CD4-positive, alpha-beta T cell treated with Interleukin-15 for 4 hours (primary cell): ENCODE data around the gene BEX2.
"Not testable (repeated sequence)": the region's sequence is repeated elsewhere in the genome, so short reads cannot be mapped to it uniquely, and the experiment has no call there.

Experiments used
- DNase-seq: peaks from one replicate; pipeline ENCODE4 v3.0.0-alpha.2; 2020; ENCODE audit warnings: low spot score

BEX2 gene

DNA sequence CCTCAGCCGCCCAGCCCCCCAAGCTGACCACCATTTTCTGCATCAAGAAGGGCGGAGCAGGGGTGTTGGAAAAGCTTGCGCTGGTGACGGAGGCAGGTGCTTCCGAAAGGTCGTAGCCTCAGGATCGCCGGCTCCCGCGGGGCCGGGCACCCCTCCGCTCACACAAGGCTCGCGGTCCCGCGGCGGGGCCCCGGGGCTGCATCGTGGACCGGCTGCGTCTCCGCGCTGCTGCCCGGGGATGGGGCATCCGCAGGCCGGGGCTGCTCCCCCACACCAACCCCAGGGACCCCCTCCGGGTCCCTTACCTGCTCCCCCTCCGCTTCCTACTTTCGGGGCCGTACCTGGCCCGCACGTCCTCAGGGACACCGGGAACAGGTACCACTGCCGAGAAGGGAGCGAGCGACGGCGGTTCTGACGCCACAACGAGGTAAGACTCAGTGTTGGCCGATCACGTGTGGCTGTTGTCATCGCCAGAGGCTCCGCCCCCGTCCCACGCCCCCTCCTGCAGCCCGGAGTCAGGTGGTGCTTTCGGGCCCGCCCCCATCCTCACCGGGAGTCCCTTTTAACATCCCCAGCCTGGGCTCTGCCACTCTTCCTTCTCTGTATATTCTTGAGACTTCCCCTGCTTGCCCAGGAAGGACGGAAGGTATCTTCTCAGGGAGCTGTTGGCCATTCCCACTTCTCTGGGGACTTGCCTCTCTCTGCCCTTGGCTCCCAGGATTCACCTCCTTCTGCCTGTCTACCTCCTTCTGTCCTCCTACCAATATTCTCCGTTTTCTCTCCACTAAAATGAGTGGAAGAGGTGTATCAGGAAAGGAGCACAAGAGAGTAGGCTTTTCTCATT lies at the start of gene BEX2:
BEX2 (minus strand) TSS at position 436 of the 844 bp plus-strand sequence. CDS start 1,014 bp downstream, outside the sequence.
- DNase-seq = peak; percentile 75

DNA sequence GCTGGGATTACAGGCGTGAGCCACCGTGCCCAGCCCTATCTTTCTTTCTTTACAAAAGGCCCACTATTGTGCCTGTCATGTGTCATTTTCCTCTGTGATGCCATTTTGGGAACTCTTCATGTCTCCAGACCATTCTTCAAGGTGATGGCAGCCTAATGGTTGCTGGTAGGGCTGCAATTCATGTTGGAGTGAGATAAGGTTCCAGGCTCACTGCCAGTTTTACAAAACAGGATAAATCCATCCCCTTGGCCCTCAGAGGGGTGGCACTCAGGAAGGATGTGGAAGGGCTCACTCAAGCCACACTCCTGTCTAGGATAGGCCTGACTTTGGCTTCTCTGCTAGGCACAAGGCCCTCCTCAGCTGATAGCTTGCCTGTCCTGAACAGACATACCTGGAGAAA lies 49.3 kb upstream of the BEX2 start:
- DNase-seq = no peak

DNA sequence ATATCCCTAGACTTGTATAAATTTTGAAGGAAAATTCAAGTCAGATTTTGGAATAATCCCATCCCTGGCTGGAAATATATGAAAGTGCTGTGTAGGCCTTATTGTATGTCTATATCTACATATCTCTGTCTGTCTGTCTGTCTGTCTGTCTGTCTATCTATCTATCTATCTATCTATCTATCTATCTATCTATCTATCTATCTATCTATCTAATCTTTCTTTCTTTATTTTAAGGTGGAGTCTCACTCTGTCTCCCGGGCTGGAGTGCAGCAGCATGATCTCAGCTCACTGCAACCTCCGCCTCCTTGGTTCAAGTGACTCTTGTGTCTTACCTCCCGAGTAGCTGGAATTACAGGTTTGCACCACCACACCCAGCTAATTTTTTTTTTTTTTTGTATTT lies 48.8 kb upstream of the BEX2 start:
- not testable (repeated sequence) for DNase-seq

DNA sequence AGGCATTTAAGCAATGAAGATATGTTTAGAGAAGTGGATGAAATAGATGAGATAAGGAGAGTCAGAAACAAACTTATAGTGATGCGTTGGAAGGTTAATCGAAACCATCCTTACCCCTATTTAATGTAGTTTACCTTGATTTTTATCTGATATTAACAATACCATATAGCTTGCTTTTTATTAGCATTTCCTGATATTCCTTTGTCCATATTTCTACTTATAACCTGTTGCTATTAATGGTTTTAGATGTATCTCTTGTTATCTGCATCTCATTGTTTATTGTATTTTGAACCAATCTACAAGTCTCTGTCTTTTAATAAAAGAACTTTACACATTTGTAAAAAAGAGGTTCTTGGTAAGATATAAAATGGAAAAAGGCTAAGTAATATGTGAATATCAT lies 47.1 kb upstream of the BEX2 start:
- no peak for DNase-seq

DNA sequence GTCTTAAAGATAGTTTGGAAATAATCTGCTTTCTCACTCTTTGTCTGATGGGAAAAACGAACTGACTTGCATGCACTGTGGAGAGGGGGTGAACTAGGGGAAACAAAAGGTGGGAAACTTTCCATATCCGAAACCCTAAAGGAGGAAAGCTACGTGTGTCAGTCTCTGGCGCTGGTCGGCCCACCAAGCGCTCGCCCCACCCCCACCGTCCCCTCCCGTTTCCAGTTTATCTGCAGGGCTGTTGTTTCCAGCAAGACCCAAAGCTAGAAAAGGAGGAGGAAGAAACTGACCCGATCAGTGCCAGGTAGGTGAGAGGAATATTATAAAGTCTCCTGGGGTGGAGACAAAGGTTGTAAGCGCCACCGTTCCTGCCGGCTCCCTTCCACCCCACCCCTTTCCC lies 46.1 kb upstream of the BEX2 start:
- no peak for DNase-seq

DNA sequence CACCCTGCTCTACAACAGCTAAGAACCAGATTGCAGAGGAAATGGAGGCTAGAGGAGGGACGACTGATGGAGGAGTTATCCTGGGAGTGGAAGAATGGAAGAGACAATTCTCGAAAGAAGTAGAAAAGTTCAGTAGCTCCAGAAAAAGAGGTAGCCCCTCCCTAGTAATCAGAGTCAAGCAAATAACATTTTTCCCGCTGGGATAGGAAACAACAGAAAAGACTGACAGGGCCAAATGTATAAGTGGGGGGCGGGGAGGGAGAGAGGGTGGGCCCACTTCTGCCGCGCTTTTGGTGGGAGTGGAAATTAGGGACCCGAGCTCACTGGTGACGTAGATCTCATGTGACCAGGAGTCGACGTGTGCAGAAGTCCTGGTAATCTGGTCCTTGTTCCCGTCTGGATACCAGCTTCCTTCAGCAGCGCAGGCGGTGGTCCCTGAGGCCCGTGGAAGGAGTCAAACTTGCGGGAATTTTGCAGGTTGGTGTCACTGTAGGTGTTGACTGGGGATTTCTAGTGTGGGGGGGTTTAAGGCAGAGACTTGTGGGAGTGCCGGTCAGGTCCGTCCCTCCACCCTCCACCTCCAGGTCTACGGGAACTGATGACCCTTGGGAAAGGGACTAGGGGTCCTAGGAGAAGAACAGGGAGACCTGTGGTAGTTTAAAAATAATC lies 45.5 kb upstream of the BEX2 start, which contains the start of gene TCEAL9:
TCEAL9 (plus strand) TSS at position 377 of the 669 bp plus-strand sequence. CDS start 1,179 bp downstream, outside the sequence.
- DNase-seq = no peak

DNA sequence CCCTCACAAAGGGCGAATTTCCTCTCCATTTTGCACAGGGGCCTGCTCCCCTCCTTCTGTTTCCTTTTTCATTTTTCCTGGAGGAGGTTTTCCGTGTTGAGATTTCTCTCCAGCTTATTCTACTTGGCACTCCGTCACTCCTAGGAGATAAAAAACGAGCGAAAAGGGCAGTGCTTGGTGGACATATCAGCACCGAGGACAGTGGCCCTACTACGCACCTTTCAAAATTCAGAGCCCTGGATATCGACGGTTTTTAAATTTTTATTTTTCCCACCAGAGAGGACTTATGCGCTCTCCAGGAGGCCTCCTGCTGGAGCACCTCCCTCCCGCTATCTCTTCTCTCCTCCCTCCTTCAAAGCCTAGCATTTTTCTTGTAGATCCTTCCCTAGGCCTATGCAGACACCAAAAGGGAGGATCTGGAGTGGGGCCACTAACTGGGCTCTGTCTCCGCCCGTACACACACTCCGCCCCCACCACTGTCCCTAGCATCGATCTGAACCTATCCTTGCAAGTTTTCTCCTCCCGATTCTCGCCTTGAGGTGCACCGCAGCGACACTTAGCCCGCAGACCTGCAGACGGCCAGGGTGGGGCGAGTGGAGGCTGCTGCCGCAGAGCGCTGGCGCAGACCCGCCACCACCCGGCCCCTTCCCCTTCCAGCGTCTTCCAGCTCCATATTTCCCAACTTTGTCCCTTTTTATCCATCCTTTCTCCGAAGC lies 37.0 kb upstream of the BEX2 start:
- DNase-seq = no peak

DNA sequence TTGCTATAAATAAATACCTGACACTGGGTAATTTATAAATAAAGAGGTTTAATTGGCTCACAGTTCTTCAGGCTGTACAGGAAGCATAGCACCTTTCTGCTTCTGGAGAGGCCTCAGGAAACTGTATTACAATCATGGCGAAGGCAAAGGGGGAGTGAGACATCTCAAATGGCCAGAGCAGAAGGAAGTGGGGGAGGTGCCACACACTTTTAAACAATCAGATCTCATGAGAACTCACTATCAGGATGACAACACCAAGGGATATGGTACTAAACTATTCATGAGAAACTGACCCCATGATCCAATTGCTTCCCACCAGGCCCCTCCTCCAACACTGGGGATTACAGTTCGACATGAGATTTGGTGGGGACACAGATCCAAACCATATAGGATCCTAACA lies 33.8 kb upstream of the BEX2 start:
- DNase-seq = no peak

DNA sequence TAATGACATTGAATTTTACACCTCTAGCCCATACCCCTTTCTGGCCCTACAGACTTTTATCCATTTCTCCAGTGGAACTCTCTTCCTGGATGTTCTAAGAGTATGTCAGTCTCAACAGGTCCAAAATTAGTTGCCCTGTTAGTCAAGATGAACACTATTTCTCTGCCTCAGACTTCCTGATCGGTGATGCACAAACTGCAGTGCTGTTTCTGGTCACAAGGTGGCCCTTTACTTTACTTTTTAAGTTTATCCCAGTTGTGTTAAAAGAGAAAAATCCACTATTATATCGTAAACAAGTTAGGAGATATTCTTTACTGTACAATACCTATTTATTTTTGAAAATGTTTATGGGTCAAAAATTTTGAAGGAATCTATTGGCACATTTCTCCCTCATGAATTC lies 32.3 kb upstream of the BEX2 start:
- peak; percentile 27 for DNase-seq

DNA sequence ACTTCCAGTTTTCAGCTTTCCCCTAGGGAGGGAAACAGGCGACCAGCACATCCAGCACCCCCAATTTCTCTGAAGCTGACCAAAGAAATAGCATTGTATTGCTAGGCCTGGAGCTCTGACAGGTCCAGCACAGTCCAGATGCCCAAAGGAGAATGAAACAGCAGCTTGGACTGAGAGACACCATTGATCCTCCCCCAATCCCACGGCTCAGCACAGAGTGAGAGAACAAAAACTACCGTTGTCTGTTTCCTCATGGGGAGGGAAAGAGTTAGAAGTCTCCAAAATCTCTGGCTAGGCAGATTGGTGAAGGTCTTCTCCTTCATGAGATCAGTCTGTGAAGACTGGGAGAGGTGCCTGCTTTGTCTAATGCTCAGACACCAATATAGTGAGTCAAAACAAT lies 27.9 kb upstream of the BEX2 start:
- no peak for DNase-seq

DNA sequence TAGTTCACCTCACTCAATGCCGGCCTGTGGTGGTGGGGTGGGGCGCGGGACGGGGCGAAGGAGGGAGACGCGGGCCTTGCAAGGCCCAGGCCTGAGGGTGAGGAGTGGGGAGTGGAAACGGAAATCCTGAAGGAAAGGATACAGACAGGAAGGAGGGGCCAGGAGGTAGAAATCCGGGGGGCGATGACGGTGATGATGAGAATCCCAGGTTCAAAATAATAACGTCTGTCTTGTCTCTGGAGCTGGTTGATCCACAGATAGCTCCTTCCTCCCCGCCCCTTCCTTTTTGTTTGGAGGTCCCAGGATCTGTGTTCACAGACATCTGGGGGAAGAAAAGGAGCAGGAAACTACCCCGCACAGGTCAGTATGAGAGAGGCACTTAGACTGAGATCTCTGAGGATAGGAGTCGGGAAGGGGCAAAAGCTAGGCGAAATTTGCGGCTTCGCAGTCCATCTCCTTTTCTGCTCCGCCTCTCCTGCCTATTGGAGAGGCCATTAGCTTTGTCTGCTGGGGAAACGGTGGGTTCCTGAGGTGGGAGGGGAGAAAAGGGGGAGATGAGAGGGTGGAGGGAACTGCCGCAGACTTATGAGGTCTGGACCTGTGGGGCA lies 20.0 kb upstream of the BEX2 start:
- DNase-seq = no peak

DNA sequence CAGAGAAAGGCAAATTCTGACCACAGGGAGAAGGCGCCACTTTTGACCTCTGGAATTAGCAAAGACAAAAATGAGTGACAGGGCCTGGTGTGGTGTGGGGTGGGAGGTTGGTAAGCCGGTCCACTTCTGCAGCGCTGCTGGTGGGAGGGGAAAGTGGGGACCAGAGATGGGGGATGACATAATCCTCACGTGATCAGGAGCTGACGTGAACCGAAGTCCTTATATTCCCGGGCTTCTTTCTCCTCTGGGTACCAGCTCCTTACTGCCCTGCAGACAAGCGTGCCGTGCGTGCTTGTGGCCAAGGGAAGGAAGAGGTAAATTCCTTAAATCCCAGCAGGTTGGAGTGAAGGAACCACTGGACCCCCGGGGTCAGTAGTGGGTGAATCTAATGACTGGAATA lies 19.2 kb upstream of the BEX2 start, which contains the start of gene TCEAL7:
TCEAL7 (plus strand) TSS at position 249 of the 400 bp plus-strand sequence. CDS start 1,165 bp downstream, outside the sequence.
- DNase-seq = no peak

DNA sequence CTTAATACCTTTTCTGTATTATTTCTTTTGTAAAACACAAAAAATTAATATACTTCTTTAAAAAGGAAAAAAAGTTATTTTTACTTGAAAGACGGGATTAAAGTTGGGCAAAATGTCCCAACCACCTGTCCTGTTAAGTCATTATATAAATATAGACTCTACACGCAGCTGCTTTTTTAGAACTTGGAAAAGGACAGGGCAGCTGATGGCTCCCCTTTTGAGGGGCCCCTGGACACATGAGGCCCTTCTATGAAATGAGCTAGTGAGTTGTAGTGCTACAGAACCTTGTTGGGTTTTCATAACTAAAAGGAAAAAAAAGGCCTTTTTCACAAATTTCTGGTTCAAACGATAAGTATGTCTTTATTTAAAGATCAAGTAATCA lies 600 bp upstream of the BEX2 start:
- no peak for DNase-seq

DNA sequence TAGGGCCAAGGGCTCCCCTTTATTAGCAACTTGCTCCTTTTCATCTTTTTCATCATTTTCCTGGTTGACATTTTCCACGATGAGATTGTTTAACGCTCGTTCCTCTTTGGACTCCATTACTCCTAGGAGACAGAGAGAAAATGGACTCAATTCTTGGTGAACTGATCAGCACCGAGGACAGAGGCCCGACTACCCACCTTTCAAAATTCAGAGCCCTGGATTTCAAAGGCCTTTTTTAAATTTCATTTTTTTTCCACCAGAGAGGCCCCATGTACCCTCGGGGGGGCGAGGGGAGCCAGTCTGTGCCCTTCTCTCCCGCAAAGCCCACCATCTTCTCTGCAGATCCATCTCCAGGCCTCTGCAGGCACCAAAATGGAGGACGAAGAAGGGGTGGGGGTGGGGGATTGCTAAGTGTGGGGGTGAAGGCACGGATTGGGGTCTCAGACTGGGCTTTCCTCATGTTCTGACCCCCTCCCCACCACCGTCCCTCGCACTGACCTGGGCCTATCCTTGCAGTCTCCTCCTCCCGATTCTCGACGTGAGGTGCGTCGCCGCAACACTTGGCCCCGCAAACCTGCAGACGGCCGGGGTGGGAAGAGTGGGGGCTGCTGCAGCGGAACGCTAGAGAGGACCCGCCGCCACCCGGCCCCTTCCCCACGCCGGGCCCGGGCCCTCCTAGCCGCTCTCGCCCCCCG lies 783 bp downstream of the BEX2 start:
- no peak for DNase-seq

DNA sequence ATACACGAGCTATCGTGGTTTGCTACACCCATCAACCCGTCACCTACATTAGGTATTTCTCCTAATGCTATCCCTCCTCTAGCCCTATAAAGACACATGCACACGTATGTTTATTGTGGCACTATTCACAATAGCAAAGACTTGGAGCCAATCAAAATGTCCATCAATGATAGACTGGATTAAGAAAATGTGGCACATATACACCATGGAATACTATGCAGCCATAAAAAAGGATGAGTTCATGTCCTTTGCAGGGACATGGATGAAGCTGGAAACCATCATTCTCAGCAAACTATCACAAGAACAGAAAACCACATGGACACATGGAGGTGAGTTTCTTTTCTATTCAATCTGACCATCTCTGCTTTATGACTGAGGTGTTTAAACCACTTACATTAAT lies 5.1 kb downstream of the BEX2 start:
- not testable (repeated sequence) for DNase-seq

DNA sequence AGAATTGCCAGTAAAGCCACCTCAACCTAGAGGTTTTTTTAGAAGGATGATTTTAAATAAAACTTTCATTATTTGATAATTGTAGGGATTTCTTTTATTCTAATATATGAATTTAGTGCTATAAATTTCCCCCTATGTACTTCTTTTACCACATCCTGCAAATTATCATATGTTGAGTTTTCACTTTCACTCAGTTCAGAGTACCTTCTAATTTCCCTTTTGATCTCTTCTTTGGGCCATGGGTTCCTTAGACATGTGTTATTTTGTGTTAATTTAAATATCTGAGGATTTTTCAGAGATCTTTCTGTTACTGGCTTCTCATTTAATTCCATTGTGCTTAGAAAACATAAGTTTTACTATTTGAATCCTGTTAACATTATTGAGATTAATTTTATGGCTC lies 6.1 kb downstream of the BEX2 start:
- DNase-seq = no peak

DNA sequence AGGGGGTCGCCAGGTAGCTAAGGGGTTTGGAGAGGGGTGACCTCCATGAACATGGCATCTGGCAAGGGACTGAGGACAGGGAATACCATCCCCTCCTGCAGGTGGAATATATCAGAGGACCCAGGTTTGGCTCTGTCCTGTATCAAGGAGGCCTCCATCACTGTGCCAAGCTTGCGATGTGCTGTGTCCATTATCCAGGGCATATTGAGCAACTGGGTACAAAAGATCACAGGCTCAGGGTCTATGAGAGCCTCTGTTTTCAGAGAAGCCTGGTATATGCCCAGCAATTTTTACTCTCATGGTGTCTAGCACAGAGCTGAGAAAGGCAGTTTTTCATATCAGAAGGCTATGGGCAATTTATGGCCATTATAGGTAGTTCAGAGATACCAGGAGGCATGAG lies 17.7 kb downstream of the BEX2 start:
- DNase-seq = no peak

DNA sequence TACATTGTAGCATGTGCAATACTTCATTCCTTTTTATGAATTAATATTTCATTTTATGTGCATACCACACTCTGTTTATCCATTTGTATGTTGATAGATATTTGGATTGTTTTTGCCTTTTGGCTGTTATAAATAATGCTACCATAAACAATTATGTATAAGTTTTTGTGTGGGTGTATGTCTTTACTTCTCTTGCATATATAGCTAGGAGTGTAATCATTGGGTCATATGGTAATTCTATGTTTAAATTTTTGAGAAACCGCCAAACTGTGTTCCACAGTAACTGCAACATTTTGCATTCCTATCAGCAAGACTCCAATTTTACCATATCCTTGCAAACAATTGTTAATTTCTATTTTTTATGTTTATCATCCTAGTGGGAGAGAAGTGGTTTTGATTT lies 31.2 kb downstream of the BEX2 start:
- DNase-seq = no peak

DNA sequence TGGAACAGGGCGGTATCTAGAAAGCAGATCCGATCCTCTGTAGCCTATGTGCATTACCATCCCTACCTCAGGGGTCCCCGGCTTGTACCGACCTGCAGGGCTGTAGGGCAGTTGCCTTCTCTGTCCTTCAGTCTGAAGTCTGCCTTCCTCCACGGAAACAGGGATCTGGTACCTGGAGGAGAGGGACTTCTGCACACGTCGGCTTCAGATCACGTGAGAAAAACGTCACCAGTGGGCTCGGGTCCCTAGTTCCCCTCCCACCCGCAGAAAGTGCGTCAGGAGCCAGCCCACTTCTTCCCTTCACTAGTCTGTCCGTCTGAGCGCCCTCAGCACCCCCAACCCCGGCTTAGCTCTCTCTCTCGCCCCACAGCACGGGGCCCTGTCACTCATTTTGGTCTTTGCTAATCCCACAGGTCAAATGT lies 34.2 kb downstream of the BEX2 start, which contains the start of gene TCEAL5:
TCEAL5 (minus strand) TSS at position 170 of the 422 bp plus-strand sequence. CDS start 2,187 bp downstream, outside the sequence.
- DNase-seq = no peak

DNA sequence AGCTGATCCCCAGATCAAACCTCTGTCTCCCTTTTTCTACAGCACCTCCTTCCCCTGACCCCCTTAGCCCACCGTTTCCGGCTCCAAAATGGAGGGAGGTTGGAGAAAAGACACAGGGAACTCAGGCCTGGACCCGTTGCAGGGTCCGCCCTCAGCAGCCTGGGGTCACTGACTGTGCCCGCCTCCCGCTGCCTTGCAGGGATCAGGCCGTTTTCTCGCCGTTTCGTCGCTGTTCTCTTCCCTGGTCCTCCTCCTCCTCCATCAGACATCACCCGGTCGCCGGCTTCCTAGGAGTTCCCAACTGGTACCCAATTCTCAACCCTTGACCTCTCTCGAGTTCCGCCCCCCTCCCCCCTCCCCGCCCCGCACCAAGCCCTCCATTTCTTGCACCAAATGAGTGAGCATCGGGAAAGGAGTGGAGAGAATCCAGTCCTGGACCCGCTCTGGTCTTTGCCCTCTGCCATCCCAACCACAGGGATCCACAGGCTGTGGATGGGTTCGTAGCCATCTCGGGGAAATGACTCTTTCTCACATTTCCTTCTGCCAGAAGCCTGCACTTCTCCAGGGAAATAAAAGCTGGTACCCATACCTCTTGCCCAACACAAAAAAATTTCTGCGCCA lies 34.7 kb downstream of the BEX2 start:
- no peak for DNase-seq

DNA sequence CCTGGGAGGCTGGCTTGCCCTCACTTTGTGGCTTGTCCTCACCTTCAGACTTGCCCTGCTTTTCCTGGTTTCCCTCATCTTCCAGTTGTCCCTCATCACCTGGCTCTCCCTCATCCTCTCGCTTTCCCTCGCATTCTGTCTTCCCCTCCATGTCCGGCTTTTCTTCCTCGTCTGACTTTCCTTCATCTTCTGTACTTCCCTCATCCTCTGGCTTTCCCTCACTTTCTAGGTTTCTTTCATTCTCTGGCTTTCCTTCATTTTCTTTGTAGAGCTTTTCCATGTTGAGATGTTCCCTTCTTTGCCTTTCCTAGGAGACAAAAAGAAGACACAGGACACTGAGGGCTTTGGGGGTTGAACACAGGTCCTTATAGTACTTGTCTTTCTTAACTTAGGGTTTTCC lies 36.5 kb downstream of the BEX2 start:
- DNase-seq = no peak
